GM12864 (cell line): ENCODE data around the gene GPR143.

ENCODE experiments used
- DNase-seq: peaks from one replicate; pipeline ENCODE4 v3.0.0-alpha.2; 2011; ENCODE audit warnings: low read depth
- H3K4me3 ChIP-seq: 2 replicates; pipeline ENCODE4 v1.5.1; 2011; ENCODE audit warnings: mild to moderate bottlenecking, low read depth, low read length, control low read depth
- CTCF ChIP-seq: IDR thresholded peaks from 2 replicates; pipeline ENCODE4 v1.5.1; 2011; ENCODE audit warnings: low read depth, mild to moderate bottlenecking, moderate library complexity, low read length, control low read depth, inconsistent platforms; ENCODE audit errors: missing control alignments

The GPR143 gene

GRCh38 chrX:9737363-9737762 lies 28.3 kb downstream of the GPR143 start:
- H3K4me3 ChIP-seq, result no peak overlapping the region
- DNase-seq, result no peak
- no peak for TF ChIP-seq CTCF

- no peak overlapping the region for H3K4me3 ChIP-seq
- no peak for TF ChIP-seq CTCF
- DNase-seq, result no peak
These were observed 34.9 kb downstream of the GPR143 start for GRCh38 chrX:9730752-9731151.

- no peak for DNase-seq
- no peak for TF ChIP-seq CTCF
- no peak overlapping the region for H3K4me3 ChIP-seq
These were observed 35.6 kb downstream of the GPR143 start for GRCh38 chrX:9730078-9730477.

- no peak for TF ChIP-seq CTCF
- no peak overlapping the region for H3K4me3 ChIP-seq
- no peak for DNase-seq
These were observed 36.3 kb downstream of the GPR143 start for GRCh38 chrX:9729171-9729885.

- DNase-seq, result no peak
- no peak for TF ChIP-seq CTCF
- no peak overlapping the region for H3K4me3 ChIP-seq
These were observed 37.4 kb downstream of the GPR143 start for GRCh38 chrX:9728261-9728660.

GRCh38 chrX:9724711-9725110 lies 40.9 kb downstream of the GPR143 start:
- TF ChIP-seq CTCF, result no peak
- DNase-seq, result no peak
- no peak overlapping the region for H3K4me3 ChIP-seq

- H3K4me3 ChIP-seq, result no peak overlapping the region
- DNase-seq, result no peak
- no peak for TF ChIP-seq CTCF
These were observed 48.3 kb downstream of the GPR143 start for GRCh38 chrX:9717376-9717775.
